Duodenal mucosa (tissue), 2 donors: Measurements from ENCODE around the gene CPHXL2.

ENCODE experiments used
- H3K27ac ChIP-seq: one replicate; pipeline ENCODE4 v1.7.0; 2013; ENCODE audit warnings: low read depth, low read length
- H3K27me3 ChIP-seq, 2 donors: one replicate each; pipeline ENCODE4 v1.7.0; 2013; ENCODE audit warnings: low read length in 2 of 2, control low read depth in 1 of 2; ENCODE audit not compliant: insufficient read depth in 2 of 2, control insufficient read depth in 1 of 2
- H3K36me3 ChIP-seq, 2 donors: one replicate each; pipeline ENCODE4 v1.7.0; 2013; ENCODE audit warnings: low read length in 2 of 2, control low read depth in 1 of 2; ENCODE audit not compliant: insufficient read depth in 2 of 2, control insufficient read depth in 1 of 2
- H3K4me1 ChIP-seq, 2 donors: one replicate each; pipeline ENCODE4 v1.7.0; 2013; ENCODE audit warnings: low read length in 2 of 2, control low read depth in 1 of 2; ENCODE audit not compliant: insufficient read depth in 2 of 2, control insufficient read depth in 1 of 2
- H3K4me3 ChIP-seq, 2 donors: one replicate each; pipeline ENCODE4 v1.7.0; 2013; ENCODE audit warnings: low read length in 2 of 2, low read depth in 1 of 2
- H3K9ac ChIP-seq, 2 donors: one replicate each; pipeline ENCODE4 v1.7.0; 2013; ENCODE audit warnings: low read length in 2 of 2, low read depth in 1 of 2
- H3K9me3 ChIP-seq, 2 donors: one replicate each; pipeline ENCODE4 v1.7.0; 2013; ENCODE audit warnings: low read length in 2 of 2, control low read depth in 1 of 2; ENCODE audit not compliant: control insufficient read depth in 1 of 2

CPHXL2 gene

DNA sequence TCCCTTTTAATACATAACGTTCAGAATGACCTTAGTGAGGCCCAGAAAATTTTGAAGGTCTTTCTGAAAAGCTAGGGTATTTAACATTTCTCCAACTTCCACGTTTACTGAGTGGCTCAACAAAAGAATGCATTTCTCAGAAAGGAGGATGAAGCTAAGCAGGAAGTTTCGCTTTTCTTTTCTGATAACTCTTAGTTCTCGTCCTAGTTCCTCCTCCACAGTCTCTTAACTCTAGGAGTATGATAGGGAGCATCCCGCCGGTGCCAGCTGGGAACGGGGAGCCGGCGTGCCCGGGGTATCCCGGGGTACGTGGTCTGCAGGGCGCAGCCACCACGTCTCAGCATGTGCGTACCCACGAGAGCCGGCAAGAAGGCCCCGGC lies 29.7 kb downstream of the CPHXL2 start:
- Histone ChIP-seq H3K4me1 (peaks cover 38 to 41% of the 10 kb centered on the region in 2 donors), H3K36me3 (peaks cover 4 to 9% of the 10 kb centered on the region in 2 donors), H3K9me3 (no peaks in the 10 kb centered on the region), H3K4me3 (peak overlapping the region; percentile 85 to 88), H3K27ac (peak overlapping the region; percentile 71), H3K27me3 (no peaks in the 10 kb centered on the region), H3K9ac (peak overlapping the region; percentile 84 to 96)

DNA sequence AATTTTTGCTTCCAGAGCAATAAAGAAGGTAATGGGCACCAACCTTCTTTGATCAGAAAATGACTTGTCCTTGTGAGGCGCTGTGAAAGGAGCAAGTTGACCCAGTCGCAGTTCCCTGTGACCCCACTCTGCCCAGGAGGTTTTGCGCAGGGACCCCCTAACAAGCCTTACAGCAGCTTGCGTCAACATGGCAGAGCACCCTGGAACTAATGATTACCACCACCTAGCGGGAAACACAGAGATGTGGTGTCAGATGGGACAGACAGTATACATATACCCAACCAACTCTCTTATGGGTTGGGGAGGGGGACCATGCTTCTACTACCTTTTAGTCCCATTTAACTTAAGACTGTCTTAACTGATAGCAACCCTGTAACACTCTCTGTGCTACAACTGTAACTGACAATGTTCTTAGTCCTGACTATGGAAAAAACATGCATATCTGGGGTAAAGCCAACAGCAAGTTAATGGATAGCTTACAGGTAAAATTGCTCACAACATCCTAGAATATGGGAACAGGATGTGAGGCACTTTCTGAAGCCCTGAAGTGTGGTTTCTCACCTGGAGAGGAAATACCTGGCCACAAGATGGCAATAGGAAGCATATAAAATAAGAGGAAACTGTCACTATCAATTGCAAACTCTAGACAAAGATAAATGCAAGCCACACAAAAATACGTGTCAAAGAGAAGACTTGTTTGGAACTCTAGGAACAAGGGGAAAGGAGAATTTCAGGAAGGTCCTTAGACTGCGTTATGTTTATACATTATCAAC lies 32.4 kb downstream of the CPHXL2 start:
- Histone ChIP-seq H3K9me3 (no peaks in the 10 kb centered on the region), H3K4me1 (peaks cover 18 to 23% of the 10 kb centered on the region in 2 donors), H3K27me3 (no peaks in the 10 kb centered on the region), H3K9ac (no peak overlapping the region), H3K36me3 (peaks cover 15 to 33% of the 10 kb centered on the region in 2 donors), H3K4me3 (no peak overlapping the region), H3K27ac (no peak overlapping the region)

DNA sequence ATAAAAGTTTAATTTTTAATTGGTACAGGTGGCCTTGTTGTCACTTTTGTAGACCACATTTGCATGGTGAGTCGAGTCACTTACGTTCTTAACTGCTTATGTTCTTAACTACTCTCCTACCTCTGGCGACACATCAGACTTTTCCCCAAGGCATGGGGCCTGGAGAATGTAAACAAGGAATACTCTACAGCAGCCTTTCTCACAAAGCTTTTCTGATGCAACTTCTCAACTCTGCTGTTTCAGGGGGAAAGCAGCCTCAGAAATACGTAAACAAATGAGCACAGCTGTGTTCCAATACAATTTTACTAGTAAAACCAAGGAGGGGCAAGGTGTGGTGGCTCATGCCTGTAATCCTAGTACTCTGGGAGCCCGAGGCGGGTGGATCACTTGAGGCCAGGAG lies 36.2 kb downstream of the CPHXL2 start:
- Histone ChIP-seq H3K36me3 (peaks cover 29 to 61% of the 10 kb centered on the region in 2 donors), H3K27ac (no peak overlapping the region), H3K9ac (no peak overlapping the region), H3K4me1 (peaks cover 10 to 13% of the 10 kb centered on the region in 2 donors), H3K9me3 (no peaks in the 10 kb centered on the region), H3K27me3 (no peaks in the 10 kb centered on the region), H3K4me3 (no peak overlapping the region)

DNA sequence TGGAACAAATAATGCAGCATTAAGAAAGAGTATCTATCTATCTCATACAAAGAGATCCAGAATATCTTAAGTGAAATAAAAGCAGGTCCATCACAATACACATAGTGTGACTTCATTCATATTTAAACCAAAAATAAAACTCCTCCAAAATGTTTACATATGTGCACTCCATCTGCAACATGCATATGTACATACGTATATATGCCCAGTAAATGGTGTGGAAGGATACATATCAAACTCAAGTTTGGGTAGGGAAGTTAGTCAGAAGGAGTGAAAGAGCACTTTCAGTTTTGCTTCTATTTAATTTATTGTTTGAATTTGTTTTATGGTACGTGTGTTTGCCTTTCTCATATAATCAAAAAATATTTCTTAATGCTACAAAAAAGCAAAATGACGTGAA lies 41.8 kb downstream of the CPHXL2 start:
- H3K4me3 ChIP-seq: no peak overlapping the region
- no peaks in the 10 kb centered on the region for H3K4me1 ChIP-seq
- peaks cover 42 to 83% of the 10 kb centered on the region in 2 donors for H3K36me3 ChIP-seq
- H3K27ac ChIP-seq: no peak overlapping the region
- H3K27me3 ChIP-seq: no peaks in the 10 kb centered on the region
- H3K9ac ChIP-seq: no peak overlapping the region
- no peaks in the 10 kb centered on the region for H3K9me3 ChIP-seq

DNA sequence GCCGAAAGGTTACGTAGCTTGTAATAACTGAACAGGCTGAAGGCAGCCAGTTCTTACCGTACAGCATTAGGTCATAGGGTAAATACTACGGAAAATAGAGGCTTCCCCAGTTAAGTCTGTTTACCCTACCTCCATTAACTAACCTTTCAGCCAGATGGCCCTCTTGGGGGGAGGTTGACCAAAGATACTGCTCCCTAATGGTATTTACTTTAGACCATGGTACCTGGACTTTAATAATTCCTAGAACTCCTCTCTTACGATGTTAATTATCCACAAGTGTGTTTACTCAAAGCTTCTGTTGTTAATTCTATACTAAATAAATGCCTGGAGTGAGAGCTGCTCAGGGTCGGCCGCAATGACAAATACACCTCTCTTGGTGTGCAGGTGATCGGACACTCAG lies 44.0 kb downstream of the CPHXL2 start:
- H3K4me3 ChIP-seq: no peak overlapping the region
- no peaks in the 10 kb centered on the region for H3K9me3 ChIP-seq
- H3K27me3 ChIP-seq: no peaks in the 10 kb centered on the region
- H3K4me1 ChIP-seq: no peaks in the 10 kb centered on the region
- H3K9ac ChIP-seq: no peak overlapping the region
- H3K27ac ChIP-seq: no peak overlapping the region
- peaks cover 57 to 92% of the 10 kb centered on the region in 2 donors for H3K36me3 ChIP-seq

DNA sequence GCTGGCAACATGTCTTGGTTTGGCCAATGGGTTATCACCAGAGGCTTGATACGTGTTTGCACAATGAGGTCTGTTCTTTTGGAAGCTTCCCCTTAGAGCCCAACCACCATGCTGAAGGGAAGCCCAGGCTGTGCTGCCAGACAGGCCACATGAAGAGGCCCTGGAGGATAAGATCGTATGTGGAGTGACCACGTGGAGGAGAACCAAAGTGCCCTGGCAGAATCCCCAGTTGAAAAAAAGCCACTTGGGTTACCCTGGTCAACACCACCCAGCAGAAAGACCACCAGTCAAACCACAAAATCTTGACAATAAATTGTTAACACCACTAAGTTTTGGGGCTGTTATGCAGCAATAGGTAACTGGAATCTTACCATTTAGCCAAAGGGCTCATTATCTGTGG lies 46.8 kb downstream of the CPHXL2 start:
- H3K36me3 ChIP-seq: peaks cover 53 to 91% of the 10 kb centered on the region in 2 donors
- no peaks in the 10 kb centered on the region for H3K27me3 ChIP-seq
- H3K9ac ChIP-seq: no peak overlapping the region
- no peak overlapping the region for H3K4me3 ChIP-seq
- H3K4me1 ChIP-seq: no peaks in the 10 kb centered on the region
- H3K9me3 ChIP-seq: no peaks in the 10 kb centered on the region
- no peak overlapping the region for H3K27ac ChIP-seq

DNA sequence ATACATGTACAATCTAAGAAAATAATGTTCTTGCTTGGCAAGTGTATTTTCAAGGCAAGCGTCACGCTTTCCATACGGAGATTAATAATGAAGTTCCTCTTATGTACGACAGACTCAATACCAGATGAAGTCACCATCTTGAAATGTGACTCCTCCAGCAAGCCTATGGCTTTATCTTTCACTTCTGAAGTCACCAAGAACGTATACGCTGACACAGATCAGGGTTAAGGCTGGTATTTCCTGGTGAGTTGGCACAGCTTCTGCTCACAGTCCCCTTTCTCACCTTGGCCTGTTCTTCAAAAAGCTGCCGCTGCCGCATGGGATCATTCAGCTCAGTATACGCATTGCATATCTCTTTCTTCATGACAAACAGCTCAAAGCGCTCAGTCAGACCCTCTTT lies 47.7 kb downstream of the CPHXL2 start:
- no peaks in the 10 kb centered on the region for H3K27me3 ChIP-seq
- H3K36me3 ChIP-seq: peaks cover 49 to 83% of the 10 kb centered on the region in 2 donors
- H3K9ac ChIP-seq: no peak overlapping the region
- no peak overlapping the region for H3K4me3 ChIP-seq
- no peaks in the 10 kb centered on the region for H3K9me3 ChIP-seq
- peaks cover 0 to 4% of the 10 kb centered on the region in 2 donors for H3K4me1 ChIP-seq
- no peak overlapping the region for H3K27ac ChIP-seq

DNA sequence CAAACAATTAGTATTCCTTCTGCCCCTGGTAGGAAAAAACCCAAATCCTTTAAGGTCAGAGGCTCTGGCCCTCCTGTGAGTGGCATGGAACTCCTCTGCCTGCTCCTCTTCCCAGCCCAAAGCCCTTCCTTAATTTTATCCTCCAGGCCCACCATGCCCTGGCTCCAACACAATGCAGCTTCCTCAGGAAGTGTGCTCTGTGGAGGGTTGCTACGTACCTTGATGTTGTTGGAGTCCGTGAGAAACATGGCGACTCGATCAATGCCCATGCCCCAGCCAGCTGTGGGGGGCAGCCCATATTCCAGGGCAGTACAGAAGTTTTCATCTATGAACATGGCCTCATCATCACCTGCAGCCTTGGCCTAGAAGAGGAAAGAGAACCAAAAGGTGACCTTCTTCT lies 48.5 kb downstream of the CPHXL2 start:
- Histone ChIP-seq H3K27ac (no peak overlapping the region), H3K9me3 (no peaks in the 10 kb centered on the region), H3K27me3 (no peaks in the 10 kb centered on the region), H3K4me3 (no peak overlapping the region), H3K36me3 (peaks cover 43 to 76% of the 10 kb centered on the region in 2 donors), H3K4me1 (peaks cover 0 to 6% of the 10 kb centered on the region in 2 donors), H3K9ac (no peak overlapping the region)

DNA sequence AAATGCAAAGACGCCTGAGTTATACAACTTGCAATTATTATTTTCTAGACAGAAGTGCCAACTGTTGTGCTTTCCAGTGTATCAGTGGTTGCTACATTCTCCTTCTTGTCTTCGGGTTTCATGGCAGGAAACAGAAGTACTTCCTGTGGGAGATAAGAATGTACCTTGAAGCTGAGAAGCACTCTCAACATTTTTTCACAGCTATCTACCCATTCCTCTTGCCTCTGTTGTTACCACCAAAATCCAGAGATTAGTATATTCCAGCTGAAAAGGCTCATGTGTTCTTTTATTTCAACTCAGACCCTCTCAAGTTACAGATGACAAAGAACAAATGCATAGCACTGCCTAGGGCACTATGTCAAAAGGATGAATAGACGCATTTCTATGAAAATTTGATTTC lies 49.0 kb downstream of the CPHXL2 start:
- no peak overlapping the region for H3K27ac ChIP-seq
- no peak overlapping the region for H3K9ac ChIP-seq

DNA sequence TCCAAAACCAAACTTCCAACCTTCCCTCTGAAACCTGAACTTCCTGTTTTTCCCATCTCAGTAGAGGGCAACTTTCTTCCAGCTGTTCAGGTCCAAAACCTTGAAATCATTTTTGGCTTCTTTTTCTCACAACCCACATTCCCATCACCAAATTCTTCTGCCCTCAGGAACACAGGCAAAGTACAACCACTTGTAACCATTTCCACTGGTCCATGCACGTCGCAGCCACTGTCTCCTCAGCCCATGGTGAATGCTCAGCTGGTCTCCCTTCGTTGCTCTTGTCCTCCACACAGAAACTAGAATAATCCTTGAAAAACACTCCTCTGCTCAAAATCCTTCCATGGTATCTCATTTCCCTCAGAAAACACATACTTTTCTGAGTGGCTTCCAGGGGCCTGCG lies 50.0 kb downstream of the CPHXL2 start:
- no peaks in the 10 kb centered on the region for H3K9me3 ChIP-seq
- H3K27ac ChIP-seq: no peak overlapping the region
- no peak overlapping the region for H3K9ac ChIP-seq
- H3K27me3 ChIP-seq: no peaks in the 10 kb centered on the region
- peaks cover 8 to 15% of the 10 kb centered on the region in 2 donors for H3K4me1 ChIP-seq
- H3K36me3 ChIP-seq: peaks cover 40 to 62% of the 10 kb centered on the region in 2 donors
- no peak overlapping the region for H3K4me3 ChIP-seq

More for the DNA sequence above, 49.0 kb downstream of the CPHXL2 start:
- no peaks in the 10 kb centered on the region for H3K27me3 ChIP-seq
- H3K36me3 ChIP-seq: peaks cover 40 to 71% of the 10 kb centered on the region in 2 donors
- no peaks in the 10 kb centered on the region for H3K9me3 ChIP-seq
- H3K4me1 ChIP-seq: peaks cover 0 to 6% of the 10 kb centered on the region in 2 donors
- no peak overlapping the region for H3K4me3 ChIP-seq
